MM.1S (cell line): ENCODE results near the gene NFATC1.

Source experiments
- DNase-seq: peaks from one replicate; pipeline ENCODE4 v3.0.0-alpha.2; 2015
- H2AFZ ChIP-seq: fragments of 300-600 bp; sonication (generic); 2 replicates; pipeline ENCODE4 v1.6.0; 2016; ENCODE audit warnings: antibody characterized with exemption, low read length
- H3F3A ChIP-seq: fragments of 300-600 bp; sonication (generic); 2 replicates; pipeline ENCODE4 v1.6.1; 2016; ENCODE audit warnings: mild to moderate bottlenecking, antibody characterized with exemption, low read length, moderate library complexity, mixed read lengths; ENCODE audit not compliant: insufficient read depth
- H3K27ac ChIP-seq: fragments of 300-600 bp; sonication (generic); 2 replicates; pipeline ENCODE4 v1.5.1; 2016; ENCODE audit warnings: mild to moderate bottlenecking, low read length
- H3K27me3 ChIP-seq: fragments of 300-600 bp; sonication (generic); replicated peaks from 2 replicates; pipeline ENCODE4 v1.6.0; 2016; ENCODE audit warnings: low read length; ENCODE audit not compliant: insufficient read depth
- H3K36me3 ChIP-seq: fragments of 300-600 bp; sonication (generic); replicated peaks from 2 replicates; pipeline ENCODE4 v1.6.1; 2016; ENCODE audit warnings: mild to moderate bottlenecking, low read length, mixed read lengths; ENCODE audit not compliant: insufficient read depth
- H3K4me1 ChIP-seq: fragments of 300-600 bp; sonication (generic); 2 replicates; pipeline ENCODE4 v1.6.1; 2016; ENCODE audit warnings: low read length, mixed read lengths
- H3K4me2 ChIP-seq: fragments of 300-600 bp; sonication (generic); 2 replicates; pipeline ENCODE4 v1.6.0; 2016; ENCODE audit warnings: low read depth, low read length
- H3K4me3 ChIP-seq: fragments of 300-600 bp; sonication (generic); 2 replicates; pipeline ENCODE4 v1.5.1; 2016; ENCODE audit warnings: low read length, mixed read lengths
- H3K79me2 ChIP-seq: fragments of 300-600 bp; sonication (generic); 2 replicates; pipeline ENCODE4 v1.6.1; 2016; ENCODE audit warnings: mixed run types, low read length, mixed read lengths
- H3K9ac ChIP-seq: fragments of 300-600 bp; sonication (generic); 2 replicates; pipeline ENCODE4 v1.6.1; 2016; ENCODE audit warnings: low read length, mixed read lengths
- H3K9me2 ChIP-seq: fragments of 300-600 bp; sonication (generic); replicated peaks from 2 replicates; pipeline ENCODE4 v1.6.1; 2016; ENCODE audit warnings: mild to moderate bottlenecking, low read length, mixed read lengths; ENCODE audit not compliant: insufficient read depth
- H3K9me3 ChIP-seq: fragments of 300-600 bp; sonication (generic); replicated peaks from 2 replicates; pipeline ENCODE4 v1.6.1; 2016; ENCODE audit warnings: mild to moderate bottlenecking, low read length, mixed read lengths; ENCODE audit not compliant: insufficient read depth
- H4K20me1 ChIP-seq: fragments of 300-600 bp; sonication (generic); 2 replicates; pipeline ENCODE4 v1.6.1; 2016; ENCODE audit warnings: mild to moderate bottlenecking, low read length, moderate library complexity, mixed read lengths; ENCODE audit not compliant: insufficient read depth
- EZH2 ChIP-seq: fragments of 300-600 bp; sonication (generic); optimal IDR thresholded peaks from 2 replicates; pipeline ENCODE3; 2017; ENCODE audit warnings: low read depth, mild to moderate bottlenecking, antibody characterized with exemption, low read length, mixed read lengths
- EZH2phosphoT487 ChIP-seq: fragments of 300-600 bp; sonication (generic); IDR thresholded peaks from 2 replicates; pipeline ENCODE4 v1.6.1; 2018; ENCODE audit warnings: antibody characterized with exemption, low read length
- TF ChIP-seq, protein P1 (sequence below): fragments of 300-600 bp; sonication (generic); IDR thresholded peaks from 2 replicates; pipeline ENCODE4 v1.5.1; 2016; ENCODE audit warnings: antibody characterized with exemption, low read length, mixed read lengths

Gene NFATC1

DNA sequence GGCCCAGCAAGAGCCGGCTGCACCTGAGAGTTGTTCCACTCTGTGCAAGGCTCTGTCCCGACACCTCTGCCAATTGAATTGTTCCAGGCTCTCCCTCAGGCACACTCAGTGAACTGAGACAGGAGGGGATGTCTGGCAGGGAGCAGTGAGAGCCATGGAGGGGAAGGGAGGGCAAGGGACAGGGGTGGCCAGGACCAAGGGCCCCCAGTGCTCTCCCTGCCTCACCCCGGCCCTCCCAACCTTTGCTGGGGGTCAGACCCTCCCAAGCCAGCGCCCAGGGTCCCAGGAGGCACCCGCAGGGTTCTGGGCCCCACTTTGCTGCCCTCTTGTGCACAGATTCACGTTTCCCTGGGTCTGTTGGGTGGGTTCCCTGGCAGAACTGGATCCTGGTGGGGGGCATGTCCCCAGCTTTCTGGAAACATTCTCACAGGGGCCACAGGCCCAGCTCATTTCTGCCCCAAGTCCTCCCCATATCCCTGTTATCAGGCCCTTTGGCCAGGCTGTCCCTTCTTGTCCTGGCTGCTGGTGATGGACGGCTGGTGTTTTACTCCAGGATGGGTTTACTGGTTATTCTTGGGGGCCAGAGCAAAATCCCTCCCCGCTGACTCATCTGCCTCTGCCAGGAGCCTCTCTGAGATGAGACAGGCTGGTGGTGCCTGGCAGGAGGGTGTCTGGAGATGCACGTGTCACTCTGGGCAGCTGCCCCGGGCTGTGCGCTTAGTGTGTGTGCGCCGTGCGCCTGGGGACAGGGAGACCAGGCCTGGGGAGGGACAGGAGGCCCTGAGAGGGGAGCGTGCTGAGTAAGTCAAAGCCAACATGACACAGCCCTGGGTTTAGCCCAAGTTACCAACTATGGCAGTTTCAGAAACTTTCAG, 147.4 kb downstream of the NFATC1 start:
- Histone ChIP-seq H3K27me3 (no peaks in the 10 kb centered on the region), H3K36me3 (no peaks in the 10 kb centered on the region), H2AFZ (no peak overlapping the region), H3K79me2 (no peaks in the 10 kb centered on the region), H3K9ac (no peak overlapping the region), H3K9me2 (no peaks in the 10 kb centered on the region), H3K4me2 (no peak overlapping the region), H3K4me1 (no peaks in the 10 kb centered on the region), H3K4me3 (no peak overlapping the region), H4K20me1 (no peaks in the 10 kb centered on the region), H3F3A (no peaks in the 10 kb centered on the region), H3K9me3 (no peaks in the 10 kb centered on the region), H3K27ac (no peak overlapping the region)
- TF ChIP-seq EZH2 = no peak
- no peak for DNase-seq

DNA sequence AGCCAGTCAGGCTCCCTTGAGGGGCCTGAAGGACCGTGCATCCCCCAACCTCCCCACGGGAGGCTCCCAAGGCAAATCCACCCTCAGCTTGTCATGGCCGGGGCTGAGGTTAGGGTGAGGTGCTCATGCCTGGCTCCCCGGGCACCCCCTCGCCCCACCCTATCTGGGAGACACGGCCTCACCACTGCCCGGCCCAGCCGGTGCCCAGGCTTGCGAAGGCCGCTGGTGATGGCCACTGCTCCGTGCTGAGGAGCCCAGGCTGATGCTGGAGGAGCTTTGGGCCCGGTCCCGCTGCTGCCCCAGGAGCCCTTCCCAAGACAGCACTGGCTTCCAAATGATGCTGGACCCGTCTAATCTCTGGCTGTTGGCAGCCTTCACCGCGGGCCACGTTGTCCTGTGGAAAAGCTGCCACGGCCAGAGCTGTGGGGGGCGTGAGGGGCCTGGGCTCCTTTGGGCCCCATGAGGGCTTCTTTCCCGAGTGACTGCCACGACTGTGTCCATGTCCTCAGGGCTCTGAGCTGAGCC, 148.2 kb downstream of the NFATC1 start:
- Histone ChIP-seq H3K4me3 (no peak overlapping the region), H2AFZ (no peak overlapping the region), H3K27ac (no peak overlapping the region), H4K20me1 (no peaks in the 10 kb centered on the region), H3F3A (no peaks in the 10 kb centered on the region), H3K36me3 (no peaks in the 10 kb centered on the region), H3K9ac (no peak overlapping the region), H3K9me3 (no peaks in the 10 kb centered on the region), H3K9me2 (no peaks in the 10 kb centered on the region), H3K4me1 (no peaks in the 10 kb centered on the region), H3K27me3 (no peaks in the 10 kb centered on the region), H3K79me2 (no peaks in the 10 kb centered on the region), H3K4me2 (no peak overlapping the region)
- TF ChIP-seq, protein P1, sequence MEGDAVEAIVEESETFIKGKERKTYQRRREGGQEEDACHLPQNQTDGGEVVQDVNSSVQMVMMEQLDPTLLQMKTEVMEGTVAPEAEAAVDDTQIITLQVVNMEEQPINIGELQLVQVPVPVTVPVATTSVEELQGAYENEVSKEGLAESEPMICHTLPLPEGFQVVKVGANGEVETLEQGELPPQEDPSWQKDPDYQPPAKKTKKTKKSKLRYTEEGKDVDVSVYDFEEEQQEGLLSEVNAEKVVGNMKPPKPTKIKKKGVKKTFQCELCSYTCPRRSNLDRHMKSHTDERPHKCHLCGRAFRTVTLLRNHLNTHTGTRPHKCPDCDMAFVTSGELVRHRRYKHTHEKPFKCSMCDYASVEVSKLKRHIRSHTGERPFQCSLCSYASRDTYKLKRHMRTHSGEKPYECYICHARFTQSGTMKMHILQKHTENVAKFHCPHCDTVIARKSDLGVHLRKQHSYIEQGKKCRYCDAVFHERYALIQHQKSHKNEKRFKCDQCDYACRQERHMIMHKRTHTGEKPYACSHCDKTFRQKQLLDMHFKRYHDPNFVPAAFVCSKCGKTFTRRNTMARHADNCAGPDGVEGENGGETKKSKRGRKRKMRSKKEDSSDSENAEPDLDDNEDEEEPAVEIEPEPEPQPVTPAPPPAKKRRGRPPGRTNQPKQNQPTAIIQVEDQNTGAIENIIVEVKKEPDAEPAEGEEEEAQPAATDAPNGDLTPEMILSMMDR = no peak
- TF ChIP-seq EZH2 = no peak
- TF ChIP-seq EZH2phosphoT487 = no peak
- no peak for DNase-seq

DNA sequence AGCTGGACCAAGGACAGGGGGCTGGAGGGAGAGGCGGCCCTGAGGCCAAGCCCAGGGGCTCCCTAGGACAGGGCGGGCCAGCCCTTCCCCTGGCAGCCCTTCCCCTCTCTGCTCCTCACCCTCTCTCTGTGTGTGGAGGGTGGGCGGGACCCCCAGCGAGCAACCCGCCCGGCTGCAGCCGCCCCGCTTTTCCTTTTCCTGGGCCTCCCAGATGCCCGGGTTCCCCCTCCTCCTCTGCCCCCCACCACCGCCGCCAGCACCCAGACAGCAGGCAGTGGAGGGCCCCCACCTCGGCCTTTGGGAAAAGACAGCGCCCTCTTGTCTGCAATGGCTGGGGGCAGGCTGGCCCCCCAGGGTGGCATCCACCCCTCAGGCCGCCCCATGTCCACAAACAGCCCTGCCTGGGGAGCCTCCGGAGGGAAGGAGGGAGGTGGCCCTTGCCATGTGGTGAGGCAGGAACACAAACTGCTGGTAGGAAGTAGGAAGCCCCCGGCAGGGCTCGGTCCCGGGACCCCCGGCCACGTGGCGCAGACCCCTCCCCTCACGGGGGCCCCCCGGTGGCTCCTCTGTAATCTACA, 148.7 kb downstream of the NFATC1 start:
- Histone ChIP-seq H3F3A (no peaks in the 10 kb centered on the region), H3K79me2 (no peaks in the 10 kb centered on the region), H2AFZ (no peak overlapping the region), H3K36me3 (no peaks in the 10 kb centered on the region), H3K9me2 (no peaks in the 10 kb centered on the region), H3K27me3 (no peaks in the 10 kb centered on the region), H3K4me3 (no peak overlapping the region), H3K9ac (no peak overlapping the region), H3K4me1 (no peaks in the 10 kb centered on the region), H3K4me2 (no peak overlapping the region), H3K9me3 (no peaks in the 10 kb centered on the region), H4K20me1 (no peaks in the 10 kb centered on the region), H3K27ac (no peak overlapping the region)
- DNase-seq = no peak
- TF ChIP-seq, protein P1 = no peak
- TF ChIP-seq EZH2 (no peak), EZH2phosphoT487 (no peak)

DNA sequence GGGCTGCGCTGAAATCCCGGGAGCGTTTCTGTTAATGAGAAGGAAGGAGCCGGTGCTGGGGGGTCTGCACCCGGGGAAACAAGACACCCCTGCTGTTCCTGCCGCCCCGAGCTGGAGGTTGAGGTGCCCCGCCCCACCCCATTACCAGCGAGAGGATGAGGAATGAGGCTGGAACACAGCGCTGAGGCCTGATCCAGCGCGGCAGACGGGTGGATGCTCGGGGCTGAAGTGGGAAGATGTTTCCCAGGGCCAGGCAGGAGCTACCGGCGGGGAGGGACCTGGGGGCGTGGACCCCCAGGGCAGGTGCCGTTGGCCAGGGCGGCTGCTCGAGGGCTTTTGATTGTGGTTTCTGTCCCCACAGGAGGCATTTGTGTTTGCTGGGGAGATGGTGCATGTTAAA, 149.5 kb downstream of the NFATC1 start:
- H3K9me2 ChIP-seq = no peaks in the 10 kb centered on the region

More for the DNA sequence above, 149.5 kb downstream of the NFATC1 start:
- Histone ChIP-seq H3K79me2 (no peaks in the 10 kb centered on the region), H3K4me2 (no peak overlapping the region), H3K9ac (no peak overlapping the region), H3K4me3 (no peak overlapping the region), H3K27ac (no peak overlapping the region), H3K9me3 (no peaks in the 10 kb centered on the region), H3K36me3 (no peaks in the 10 kb centered on the region), H3F3A (no peaks in the 10 kb centered on the region), H3K27me3 (no peaks in the 10 kb centered on the region), H4K20me1 (no peaks in the 10 kb centered on the region), H3K4me1 (no peaks in the 10 kb centered on the region), H2AFZ (no peak overlapping the region)
- TF ChIP-seq EZH2 (no peak), EZH2phosphoT487 (no peak)
- TF ChIP-seq, protein P1 = no peak
- no peak for DNase-seq
